HepG2 (cell line): Measurements from ENCODE around the gene NUDT15. TPM values are rescaled to one million over a fixed set of nuclear protein-coding genes. Genes with fewer than 3 reads are reported as not detected.

Experiments
- AGO2 ChIP-seq: fragments of 200-400 bp; formaldehyde crosslinking; optimal IDR thresholded peaks from 2 replicates; pipeline ENCODE3; 2017; ENCODE audit warnings: mild to moderate bottlenecking, low read depth, low read length, moderate library complexity
- ARID4A ChIP-seq: sonication (generic); formaldehyde crosslinking; IDR thresholded peaks from 2 replicates; pipeline ENCODE4 v1.5.0; 2020; ENCODE audit warnings: mild to moderate bottlenecking, missing genetic modification reagents, borderline replicate concordance
- CBX2 ChIP-seq, 2 experiments: fragments of 200-600 bp in 1 of 2; sonication (generic); formaldehyde crosslinking in 1 of 2; IDR thresholded peaks; 2 replicates each; pipeline versions ENCODE4 v1.7.0 to v1.8.1; 2018 to 2022; ENCODE audit warnings: low read depth in 2 of 2, low read length in 1 of 2, mild to moderate bottlenecking in 1 of 2, missing genetic modification reagents in 1 of 2
- HNRNPK ChIP-seq: fragments of 200-400 bp; formaldehyde crosslinking; IDR thresholded peaks from 2 replicates; pipeline ENCODE4 v1.6.1; 2018; ENCODE audit warnings: low read length, low read depth, moderate library complexity, mild to moderate bottlenecking; ENCODE audit not compliant: poor library complexity, severe bottlenecking
- MED1 ChIP-seq: sonication (generic); formaldehyde crosslinking; IDR thresholded peaks from 2 replicates; pipeline ENCODE4 v1.4.0; 2020; ENCODE audit warnings: missing genetic modification reagents
- MIER3 ChIP-seq: IDR thresholded peaks from 2 replicates; pipeline ENCODE4 v1.6.1; 2016; ENCODE audit warnings: missing compliant biosample characterization, borderline replicate concordance
- MXD1 ChIP-seq: sonication (generic); formaldehyde crosslinking; IDR thresholded peaks from 2 replicates; pipeline ENCODE4 v1.4.0; 2020; ENCODE audit warnings: mild to moderate bottlenecking, missing genetic modification reagents
- MXD3 ChIP-seq: IDR thresholded peaks from 2 replicates; pipeline ENCODE4 v1.6.1; 2016; ENCODE audit warnings: mild to moderate bottlenecking, missing biosample characterization, missing genetic modification reagents
- SMARCC2 ChIP-seq: fragments of 450-650 bp; IDR thresholded peaks from 2 replicates; pipeline ENCODE4 v1.6.1; 2017; ENCODE audit warnings: antibody characterized with exemption, mild to moderate bottlenecking
- YY1 ChIP-seq: IDR thresholded peaks from 2 replicates; pipeline ENCODE4 v1.6.1; 2011; ENCODE audit warnings: low read length, low read depth, moderate library complexity, mild to moderate bottlenecking; ENCODE audit not compliant: insufficient read depth, insufficient replicate concordance
- ZFY ChIP-seq: sonication (generic); formaldehyde crosslinking; IDR thresholded peaks from 2 replicates; pipeline ENCODE4 v1.4.0; 2020; ENCODE audit warnings: missing genetic modification reagents
- ZNF407 ChIP-seq: sonication (generic); formaldehyde crosslinking; IDR thresholded peaks from one replicate; pipeline ENCODE4 v1.5.1; 2020; ENCODE audit warnings: mild to moderate bottlenecking, missing genetic modification reagents; ENCODE audit errors: not compliant biosample characterization
- polyA plus RNA-seq, 8 experiments: library from polyadenylated mRNA; depleted of rRNA in 3 of 8; stranded (reverse) in 7 of 8; unstranded in 1 of 8; fragments of >200 nt; fragmentation: Illumina TruSeq in 4 of 8; extraction: Trizol in 4 of 8; gene quantifications; 2 replicates each; pipeline versions ENCODE4 v1.2.1 to v1.2.3, GENCODE V29; 2011 to 2016; ENCODE audit warnings: low read depth in 4 of 8, missing spikeins in 1 of 8, mixed read lengths in 1 of 8; ENCODE audit not compliant: insufficient read depth in 1 of 8
- total RNA-seq, 5 experiments: library from RNA; depleted of rRNA; stranded (reverse); fragments of >200 nt; fragmentation: Illumina TruSeq; extraction: Trizol; gene quantifications; 2 replicates each; pipeline ENCODE4 v1.2.3, GENCODE V29; 2016; ENCODE audit warnings: low read depth in 1 of 5

NUDT15 gene
- total and polyA plus RNA-seq, 2 of the 13 experiments (the other 11 are each of a cell fraction or from before 2014, with no cell fraction given) = 21.3 to 47.3 TPM

- TF ChIP-seq ZNF407 (CRISPR knock-in tag) = peak; percentile 38
- TF ChIP-seq ZFY (CRISPR knock-in tag) = peak; percentile 90
- peak; percentile 64; the same call in 1 of the 2 replicates for TF ChIP-seq MIER3 (CRISPR knock-in tag)
- peak; percentile 93; the same call in 1 of the 2 replicates for TF ChIP-seq MXD1
- TF ChIP-seq CBX2 (IDR thresholded peaks at IDR 0.05; ENCODE audit: low read depth, low read length) = no peak
- no peak for TF ChIP-seq CBX2 (CRISPR knock-in tag; IDR thresholded peaks at IDR 0.05; ENCODE audit: low read depth)
- peak; percentile 94 for TF ChIP-seq AGO2
- no peak for TF ChIP-seq HNRNPK
- peak; percentile 76 for TF ChIP-seq MED1 (CRISPR knock-in tag)
- peak; percentile 70; the same call in 1 of the 2 replicates for TF ChIP-seq MXD3 (CRISPR knock-in tag)
- no peak for TF ChIP-seq SMARCC2
- peak; percentile 96 for TF ChIP-seq YY1
- peak; percentile 96 for TF ChIP-seq ARID4A (CRISPR knock-in tag)
Observed at GRCh38 chr13:48001114-48001881, 36.2 kb upstream of the NUDT15 start, which contains the start of gene SUCLA2 (continued).
